Measurements from ENCODE around the gene MAPK1IP1L. TPM values are rescaled to one million over a fixed set of nuclear protein-coding genes. Genes with fewer than 3 reads are reported as not detected.

The MAPK1IP1L gene
- total RNA-seq (10 to 100 TPM; 36.9 to 87.4 TPM), polyA plus RNA-seq (10 to 100 TPM; 25.8 to 61.3 TPM)
- long read RNA-seq, donor 1, transcript MAPK1IP1L-203 (2 exons, 565 nt), result major isoform, 5 of 101 reads
- long read RNA-seq, donor 1, partial matches to known transcripts, result 74 of 101 reads
- long read RNA-seq, donor 1, other reads (novel, unspliced or antisense), result 22 of 101 reads
- long read RNA-seq, donor 2, transcript MAPK1IP1L-203 (2 exons, 565 nt), result major isoform, 5 of 38 reads
- long read RNA-seq, donor 2, partial matches to known transcripts, result 12 of 38 reads
- long read RNA-seq, donor 2, other reads (novel, unspliced or antisense), result 21 of 38 reads
- long read RNA-seq, donor 3, partial matches to known transcripts, result 12 of 48 reads
- long read RNA-seq, donor 3, other reads (novel, unspliced or antisense), result 33 of 48 reads
- long read RNA-seq, donor 4, transcript MAPK1IP1L-203 (2 exons, 565 nt), result major isoform, 5 of 69 reads
- long read RNA-seq, donor 4, partial matches to known transcripts, result 58 of 69 reads
- long read RNA-seq, donor 4, other reads (novel, unspliced or antisense), result 6 of 69 reads
- long read RNA-seq, donor 5, transcript MAPK1IP1L-203 (2 exons, 565 nt), result major isoform, 10 of 161 reads
- long read RNA-seq, donor 5, partial matches to known transcripts, result 74 of 161 reads
- long read RNA-seq, donor 5, other reads (novel, unspliced or antisense), result 77 of 161 reads

DNA sequence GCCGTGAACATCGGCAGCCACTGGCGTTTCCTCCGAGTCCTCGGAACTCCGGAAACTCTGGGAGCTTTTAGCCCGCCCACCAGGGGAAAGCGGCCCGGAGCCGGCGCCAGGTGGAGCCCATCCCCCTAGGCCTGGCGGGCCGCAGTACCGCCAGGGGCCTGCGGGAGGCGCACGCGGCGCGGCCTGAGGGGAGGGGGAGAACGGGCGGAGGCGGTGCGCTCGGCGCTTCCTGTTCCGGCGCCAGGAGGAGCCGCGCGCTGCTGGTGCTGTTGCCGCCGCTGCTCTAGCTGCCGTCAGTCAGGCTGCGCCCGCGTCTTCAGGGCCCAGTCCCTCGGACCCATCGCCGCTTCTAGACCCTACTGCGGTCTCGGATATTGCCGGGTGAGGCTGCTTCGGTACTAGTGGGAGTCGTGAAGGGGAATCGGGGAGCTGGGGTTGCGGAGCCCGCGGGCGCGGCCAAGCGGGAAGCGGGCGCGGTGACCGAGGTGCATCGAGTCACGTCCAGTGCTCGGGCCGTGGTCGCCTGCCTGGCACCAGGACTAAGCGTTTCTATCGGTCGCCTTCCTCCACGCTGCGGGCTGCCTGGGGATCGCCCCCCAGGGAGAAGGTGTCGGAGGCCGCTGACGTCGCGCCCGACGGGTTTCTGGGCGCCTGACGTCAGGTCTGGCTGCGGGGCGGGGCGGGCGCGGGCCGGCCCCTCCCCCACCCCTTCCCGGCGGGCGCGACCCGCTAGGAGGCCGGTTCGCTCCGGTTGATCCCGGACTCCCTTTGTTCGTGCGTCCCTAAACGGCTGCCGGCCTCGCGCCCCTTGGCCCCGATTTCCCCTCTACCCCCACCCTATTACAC, at the start of gene MAPK1IP1L:
MAPK1IP1L (plus strand) TSS at position 225 of the 846 bp plus-strand sequence. CDS start 10,037 bp downstream, outside the sequence.
- peak within 1 kb of the TSS; percentile 96 for H3K4me3 ChIP-seq
- TF ChIP-seq, protein P1, sequence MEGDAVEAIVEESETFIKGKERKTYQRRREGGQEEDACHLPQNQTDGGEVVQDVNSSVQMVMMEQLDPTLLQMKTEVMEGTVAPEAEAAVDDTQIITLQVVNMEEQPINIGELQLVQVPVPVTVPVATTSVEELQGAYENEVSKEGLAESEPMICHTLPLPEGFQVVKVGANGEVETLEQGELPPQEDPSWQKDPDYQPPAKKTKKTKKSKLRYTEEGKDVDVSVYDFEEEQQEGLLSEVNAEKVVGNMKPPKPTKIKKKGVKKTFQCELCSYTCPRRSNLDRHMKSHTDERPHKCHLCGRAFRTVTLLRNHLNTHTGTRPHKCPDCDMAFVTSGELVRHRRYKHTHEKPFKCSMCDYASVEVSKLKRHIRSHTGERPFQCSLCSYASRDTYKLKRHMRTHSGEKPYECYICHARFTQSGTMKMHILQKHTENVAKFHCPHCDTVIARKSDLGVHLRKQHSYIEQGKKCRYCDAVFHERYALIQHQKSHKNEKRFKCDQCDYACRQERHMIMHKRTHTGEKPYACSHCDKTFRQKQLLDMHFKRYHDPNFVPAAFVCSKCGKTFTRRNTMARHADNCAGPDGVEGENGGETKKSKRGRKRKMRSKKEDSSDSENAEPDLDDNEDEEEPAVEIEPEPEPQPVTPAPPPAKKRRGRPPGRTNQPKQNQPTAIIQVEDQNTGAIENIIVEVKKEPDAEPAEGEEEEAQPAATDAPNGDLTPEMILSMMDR (IDR thresholded peaks at IDR 0.05; ENCODE audit: control extremely low read depth, extremely low read depth), result peak; percentile 96
- H3K27ac ChIP-seq (ENCODE audit: low read depth in 1 of 2, low read length in 1 of 2), result peak within 1 kb of the TSS; percentile 100
- no peaks in the 10 kb centered on the region for H3K27me3 ChIP-seq (ENCODE audit: control insufficient read depth in 3 of 3, insufficient read depth in 3 of 3, low read length in 2 of 3)
- peaks cover 0 to 12% (median 4%) of the 10 kb centered on the region in 4 donors for H3K36me3 ChIP-seq (ENCODE audit: control insufficient read depth in 4 of 4, insufficient read depth in 4 of 4, low read length in 4 of 4)
- peaks cover 0 to 18% (median 13%) of the 10 kb centered on the region in 5 donors for H3K4me1 ChIP-seq (ENCODE audit: control insufficient read depth in 5 of 5, insufficient read depth in 5 of 5, low read length in 5 of 5)
- DNase-seq (peak; percentile 96 to 97 (median 96)), ATAC-seq (ENCODE audit: insufficient read depth, low FRiP score) (peak; percentile 99)
- H3K9me3 ChIP-seq (ENCODE audit: control insufficient read depth in 4 of 4, insufficient read depth in 3 of 4, low read length in 3 of 4), result no peaks in the 10 kb centered on the region
- H3K9ac ChIP-seq (ENCODE audit: insufficient read depth in 1 of 2, low read length in 2 of 2), result peak within 1 kb of the TSS; percentile 99 to 100
- WGBS, 2 donors, result 0 to 1% methylated on average over 68 to 98 of the region's 98 CpGs

DNA sequence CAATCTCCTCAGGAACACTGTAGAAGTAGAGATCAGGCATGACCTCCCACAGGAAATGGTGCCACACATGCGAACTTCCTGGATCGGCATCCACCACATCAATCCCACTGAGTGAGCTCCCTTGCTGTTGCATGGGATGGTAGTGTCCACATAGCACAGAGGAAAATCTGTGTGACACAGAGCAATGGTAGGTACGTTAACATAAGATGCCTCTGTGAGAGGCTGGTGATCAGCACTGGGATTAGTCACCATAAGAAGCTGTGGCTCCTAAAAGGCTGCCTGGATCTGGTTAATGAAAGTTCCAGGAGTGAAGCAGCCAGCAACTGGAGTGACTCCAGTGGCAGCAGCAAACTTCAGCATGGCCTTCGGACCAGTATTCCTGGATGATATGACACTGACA, 46.4 kb upstream of the MAPK1IP1L start:
- H3K9me3 ChIP-seq (ENCODE audit: control insufficient read depth in 4 of 4, insufficient read depth in 3 of 4, low read length in 3 of 4), result no peaks in the 10 kb centered on the region
- H3K27ac ChIP-seq (ENCODE audit: low read depth in 1 of 2, low read length in 1 of 2), result no peak overlapping the region
- ATAC-seq (ENCODE audit: insufficient read depth, low FRiP score), result no peak
- H3K36me3 ChIP-seq (ENCODE audit: control insufficient read depth in 4 of 4, insufficient read depth in 4 of 4, low read length in 4 of 4), result peaks cover 0 to 7% (median 0%) of the 10 kb centered on the region in 4 donors
- H3K27me3 ChIP-seq (ENCODE audit: control insufficient read depth in 3 of 3, insufficient read depth in 3 of 3, low read length in 2 of 3), result no peaks in the 10 kb centered on the region
- TF ChIP-seq, protein P1 (IDR thresholded peaks at IDR 0.05; ENCODE audit: control extremely low read depth, extremely low read depth), result no peak
- no peak overlapping the region for H3K4me3 ChIP-seq
- H3K9ac ChIP-seq (ENCODE audit: insufficient read depth in 1 of 2, low read length in 2 of 2), result no peak overlapping the region
- WGBS, 2 donors, result 55 to 67% methylated on average over 4 of the region's 4 CpGs
- DNase-seq, result no peak
- H3K4me1 ChIP-seq (ENCODE audit: control insufficient read depth in 5 of 5, insufficient read depth in 5 of 5, low read length in 5 of 5), result no peaks in the 10 kb centered on the region

DNA sequence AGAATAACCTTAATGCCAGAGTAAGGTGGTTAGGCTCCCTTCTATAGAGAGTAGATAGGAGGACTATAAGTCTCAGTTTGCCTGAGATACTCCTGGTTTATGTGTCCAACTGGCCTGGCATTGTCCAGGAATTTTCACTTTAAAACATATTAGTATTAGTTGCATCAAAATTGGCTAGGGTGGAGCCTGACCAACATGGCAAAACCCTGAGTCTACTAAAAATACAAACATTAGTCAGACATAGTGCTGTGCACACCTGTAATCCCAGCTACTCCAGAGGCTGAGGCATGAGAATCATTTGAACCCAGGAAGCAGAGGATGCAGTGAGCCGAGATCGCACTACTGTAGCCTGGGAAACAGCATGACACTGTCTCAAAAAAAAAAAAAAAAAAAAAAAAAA, 36.4 kb upstream of the MAPK1IP1L start:
- H3K27ac ChIP-seq (ENCODE audit: low read depth in 1 of 2, low read length in 1 of 2), result no peak overlapping the region
- H3K9me3 ChIP-seq (ENCODE audit: control insufficient read depth in 4 of 4, insufficient read depth in 3 of 4, low read length in 3 of 4), result no peaks in the 10 kb centered on the region
- H3K4me3 ChIP-seq, result no peak overlapping the region
- no peaks in the 10 kb centered on the region for H3K4me1 ChIP-seq (ENCODE audit: control insufficient read depth in 5 of 5, insufficient read depth in 5 of 5, low read length in 5 of 5)
- DNase-seq (no peak), ATAC-seq (ENCODE audit: insufficient read depth, low FRiP score) (no peak)
- H3K36me3 ChIP-seq (ENCODE audit: control insufficient read depth in 4 of 4, insufficient read depth in 4 of 4, low read length in 4 of 4), result no peaks in the 10 kb centered on the region
- TF ChIP-seq, protein P1 (IDR thresholded peaks at IDR 0.05; ENCODE audit: control extremely low read depth, extremely low read depth), result no peak
- H3K27me3 ChIP-seq (ENCODE audit: control insufficient read depth in 3 of 3, insufficient read depth in 3 of 3, low read length in 2 of 3), result no peaks in the 10 kb centered on the region
- 92 to 97% methylated on average over 2 of the region's 2 CpGs for WGBS, 2 donors
- H3K9ac ChIP-seq (ENCODE audit: insufficient read depth in 1 of 2, low read length in 2 of 2), result no peak overlapping the region

Measured in lung (tissue), 16 donors.